NT2/D1 (cell line): ENCODE measurements around the gene GGA3.

Source experiments
- SUZ12 ChIP-seq: IDR thresholded peaks from 2 replicates; pipeline ENCODE4 v1.6.1; 2011; ENCODE audit not compliant: insufficient read length, insufficient read depth; ENCODE audit errors: extremely low read depth
- YY1 ChIP-seq: IDR thresholded peaks from 2 replicates; pipeline ENCODE4 v1.6.1; 2011; ENCODE audit not compliant: insufficient read length, insufficient read depth
- ZNF274 ChIP-seq: IDR thresholded peaks from 2 replicates; pipeline ENCODE4 v1.6.1; 2011; ENCODE audit warnings: mild to moderate bottlenecking, low read depth, low read length

GRCh38 chr17:75267153-75267410, 5.7 kb upstream of the GGA3 start:
- no peak for TF ChIP-seq ZNF274
- no peak for TF ChIP-seq YY1
- TF ChIP-seq SUZ12: no peak
